WTC11 (cell line): ENCODE measurements around the gene NSUN7. TPM values are rescaled to one million over a fixed set of nuclear protein-coding genes. Genes with fewer than 3 reads are reported as not detected.

Experiments used
- ATAC-seq: fragments of 200-7000 bp; cut with Tn5 transposase; 2 replicates; pipeline ENCODE4 v1.10.0; 2021; ENCODE audit warnings: mild to moderate bottlenecking, moderate library complexity
- CTCF ChIA-PET: fragments of 300-600 bp; sonication (Branson Sonifier 250); formaldehyde crosslinking; loops from one replicate; lab custom pipeline; 2021; ENCODE audit warnings: antibody characterized with exemption; lab: Charles Lee
- POLR2A ChIA-PET: fragments of 350-600 bp; sonication (Branson Sonifier 250); formaldehyde crosslinking; loops from one replicate; lab custom pipeline; 2021; ENCODE audit warnings: antibody characterized with exemption; lab: Charles Lee
- DNase-seq: peaks from one replicate; pipeline ENCODE4 v3.0.0; 2021; ENCODE audit warnings: low spot score
- H3K27ac Mint-ChIP-seq: 2 replicates; pipeline ENCODE4 v1.8.0; 2021; ENCODE audit warnings: mixed read lengths
- H3K27me3 Mint-ChIP-seq: 2 replicates; pipeline ENCODE4 v1.8.0; 2021; ENCODE audit warnings: low read depth, mild to moderate bottlenecking, moderate library complexity, mixed read lengths
- H3K36me3 Mint-ChIP-seq: 2 replicates; pipeline ENCODE4 v1.8.0; 2021; ENCODE audit warnings: mixed read lengths
- H3K4me1 Mint-ChIP-seq: 2 replicates; pipeline ENCODE4 v1.8.0; 2022; ENCODE audit warnings: mixed read lengths
- H3K4me3 Mint-ChIP-seq: 2 replicates; pipeline ENCODE4 v1.8.0; 2021; ENCODE audit warnings: mild to moderate bottlenecking, moderate library complexity, mixed read lengths
- H3K9me3 Mint-ChIP-seq: 2 replicates; pipeline ENCODE4 v1.8.0; 2021; ENCODE audit warnings: mixed read lengths
- ARID4B ChIP-seq: sonication (generic); formaldehyde crosslinking; IDR thresholded peaks from 2 replicates; pipeline ENCODE4 v1.8.0; 2023; ENCODE audit warnings: missing genetic modification reagents, mild to moderate bottlenecking, borderline replicate concordance
- ATF1 ChIP-seq: sonication (generic); formaldehyde crosslinking; IDR thresholded peaks from 2 replicates; pipeline ENCODE4 v1.8.1; 2023; ENCODE audit warnings: mild to moderate bottlenecking, moderate library complexity, missing genetic modification reagents
- CBFB ChIP-seq: sonication (generic); formaldehyde crosslinking; IDR thresholded peaks from 2 replicates; pipeline ENCODE4 v1.8.1; 2022; ENCODE audit warnings: mild to moderate bottlenecking, low read depth, missing genetic modification reagents
- EMX1 ChIP-seq: fragments of 250-450 bp; sonication (Bioruptor Pico); IDR thresholded peaks from 2 replicates; pipeline ENCODE4 v1.8.0; 2021; ENCODE audit warnings: mild to moderate bottlenecking
- ESRRA ChIP-seq: sonication (generic); formaldehyde crosslinking; IDR thresholded peaks from 2 replicates; pipeline ENCODE4 v1.8.1; 2022; ENCODE audit warnings: mild to moderate bottlenecking, missing genetic modification reagents, borderline replicate concordance
- FOXJ3 ChIP-seq: sonication (generic); formaldehyde crosslinking; IDR thresholded peaks from 2 replicates; pipeline ENCODE4 v1.9.0; 2021; ENCODE audit warnings: missing genetic modification reagents, mild to moderate bottlenecking, borderline replicate concordance
- FOXK1 ChIP-seq: sonication (generic); formaldehyde crosslinking; IDR thresholded peaks from 2 replicates; pipeline ENCODE4 v1.8.0; 2022; ENCODE audit warnings: mild to moderate bottlenecking, moderate library complexity, missing genetic modification reagents
- FOXP1 ChIP-seq: sonication (generic); formaldehyde crosslinking; IDR thresholded peaks from 2 replicates; pipeline ENCODE4 v1.8.0; 2022; ENCODE audit warnings: missing genetic modification reagents, mild to moderate bottlenecking, moderate library complexity, borderline replicate concordance
- GABPB1 ChIP-seq: sonication (generic); formaldehyde crosslinking; IDR thresholded peaks from 2 replicates; pipeline ENCODE4 v1.8.1; 2023; ENCODE audit warnings: mild to moderate bottlenecking, missing genetic modification reagents
- MLX ChIP-seq: sonication (generic); formaldehyde crosslinking; IDR thresholded peaks from 2 replicates; pipeline ENCODE4 v1.8.1; 2023; ENCODE audit warnings: mild to moderate bottlenecking, missing genetic modification reagents, moderate library complexity
- NFE2L1 ChIP-seq: sonication (generic); formaldehyde crosslinking; IDR thresholded peaks from 2 replicates; pipeline ENCODE4 v1.8.1; 2023; ENCODE audit warnings: missing genetic modification reagents
- PREB ChIP-seq: sonication (generic); formaldehyde crosslinking; IDR thresholded peaks from 2 replicates; pipeline ENCODE4 v1.8.1; 2022; ENCODE audit warnings: mild to moderate bottlenecking, missing genetic modification reagents, moderate library complexity, borderline replicate concordance
- SMAD4 ChIP-seq: sonication (generic); formaldehyde crosslinking; IDR thresholded peaks from 2 replicates; pipeline ENCODE4 v1.8.0; 2022; ENCODE audit warnings: mild to moderate bottlenecking, missing genetic modification reagents
- STAT6 ChIP-seq: sonication (generic); formaldehyde crosslinking; conservative IDR thresholded peaks from 2 replicates; pipeline ENCODE4 v1.8.1; 2023; ENCODE audit warnings: mild to moderate bottlenecking, low read depth, missing genetic modification reagents, moderate library complexity
- USF2 ChIP-seq: sonication (generic); formaldehyde crosslinking; IDR thresholded peaks from 2 replicates; pipeline ENCODE4 v1.8.1; 2023; ENCODE audit warnings: mild to moderate bottlenecking, missing genetic modification reagents, moderate library complexity
- ZBTB43 ChIP-seq: sonication (generic); formaldehyde crosslinking; IDR thresholded peaks from 2 replicates; pipeline ENCODE4 v1.8.1; 2023; ENCODE audit warnings: mild to moderate bottlenecking, missing genetic modification reagents
- ZNF671 ChIP-seq: fragments of 250-450 bp; sonication (Bioruptor Pico); IDR thresholded peaks from 2 replicates; pipeline ENCODE4 v1.8.0; 2021; ENCODE audit warnings: mild to moderate bottlenecking
- total RNA-seq: library from RNA; stranded (reverse); gene quantifications from 3 replicates; pipeline ENCODE4 v1.2.3, GENCODE V29; 2021
- TF ChIP-seq, protein P1 (sequence below): fragments of 250-450 bp; sonication (Bioruptor Pico); conservative IDR thresholded peaks from 2 replicates; pipeline ENCODE4 v1.9.0; 2021; ENCODE audit warnings: mild to moderate bottlenecking
- TF ChIP-seq, protein P2 (sequence below): sonication (generic); formaldehyde crosslinking; IDR thresholded peaks from 2 replicates; pipeline ENCODE4 v1.8.0; 2022; ENCODE audit warnings: mild to moderate bottlenecking, missing genetic modification reagents

NSUN7 gene
- total RNA-seq, 1 experiment from 2014 or later: 24.1 TPM

DNA sequence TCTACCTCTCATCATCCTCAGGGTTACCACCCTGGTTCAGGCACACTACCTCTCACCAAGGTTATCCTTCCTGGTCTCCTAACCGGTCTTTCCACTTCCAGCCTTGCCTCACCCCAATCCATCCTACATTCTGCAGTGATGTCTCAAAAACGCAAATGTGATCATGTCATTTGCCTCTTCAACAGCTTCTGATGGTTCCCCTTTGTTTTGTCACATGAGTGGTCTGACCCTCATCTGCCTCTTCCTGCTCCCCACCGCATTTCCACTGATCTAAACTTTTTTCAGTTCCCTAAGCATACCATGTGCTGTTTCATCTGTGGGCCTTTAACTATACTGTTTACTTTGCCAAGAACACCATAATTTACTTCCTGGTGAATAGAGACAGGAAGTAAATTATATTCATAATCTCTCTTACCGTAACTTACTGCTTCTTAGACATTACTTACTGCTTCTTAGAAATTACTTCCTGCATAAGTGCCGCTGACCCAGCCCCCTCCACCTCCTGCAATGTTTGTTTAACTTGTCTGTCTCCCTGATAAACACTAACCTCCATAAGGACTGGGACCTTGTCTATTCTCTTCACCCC is 27.1 kb upstream of the NSUN7 start (continued):
- no peak for TF ChIP-seq ARID4B (CRISPR knock-in tag)
- TF ChIP-seq, protein P1, sequence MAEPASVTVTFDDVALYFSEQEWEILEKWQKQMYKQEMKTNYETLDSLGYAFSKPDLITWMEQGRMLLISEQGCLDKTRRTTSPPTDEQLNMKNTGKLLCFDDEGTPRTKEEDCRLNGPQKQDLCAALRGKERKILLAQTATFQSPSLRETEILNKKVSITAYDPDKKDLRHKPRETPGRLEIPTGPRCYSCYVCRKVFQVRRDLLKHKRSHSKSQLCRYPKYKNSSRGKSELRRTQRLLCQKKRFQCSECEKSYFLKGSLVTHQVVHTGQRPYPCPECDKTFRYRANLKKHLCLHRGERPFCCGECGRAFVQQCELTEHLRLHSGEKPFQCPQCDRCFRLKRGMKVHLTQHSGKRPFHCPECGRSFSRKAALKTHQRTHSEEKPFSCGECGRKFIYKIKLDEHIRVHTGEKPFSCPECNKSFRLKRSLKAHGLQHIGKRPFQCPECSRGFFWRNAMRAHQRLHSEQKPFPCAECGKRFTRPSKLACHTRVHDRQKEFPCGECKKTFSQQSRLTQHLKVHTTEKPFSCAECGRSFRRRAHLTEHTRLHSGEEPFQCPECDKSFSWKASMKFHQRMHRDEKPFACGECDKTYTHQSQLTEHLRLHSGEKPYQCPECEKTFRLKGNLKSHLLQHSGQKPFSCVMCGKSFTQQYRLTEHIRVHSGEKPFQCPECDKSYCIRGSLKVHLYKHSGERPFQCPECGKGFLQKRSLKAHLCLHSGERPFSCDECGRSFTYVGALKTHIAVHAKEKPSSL (CRISPR knock-in tag): no peak
- TF ChIP-seq, all 79 proteins: peak for 0

DNA sequence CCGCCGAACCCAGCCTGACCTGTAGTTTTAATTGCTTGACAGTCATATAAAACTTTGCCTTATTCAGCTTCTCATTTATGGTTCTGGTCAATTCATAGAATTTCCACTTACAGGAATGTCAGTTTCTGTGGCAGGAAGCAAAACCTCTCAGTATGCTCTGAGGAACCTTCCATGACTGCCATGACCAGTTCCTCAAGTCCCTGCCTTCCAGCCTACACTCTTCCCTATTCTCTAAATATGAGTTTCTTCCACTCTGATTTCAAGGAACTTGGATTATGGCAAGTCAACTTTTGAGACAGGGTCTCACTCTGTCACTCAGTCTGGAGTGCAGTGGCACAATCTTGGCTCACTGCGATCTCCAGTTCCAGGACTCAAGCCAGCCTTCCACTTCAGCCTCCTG is 26.0 kb upstream of the NSUN7 start:
- ATAC-seq: no peak
- ChIA-PET CTCF (no interaction called here), POLR2A (no interaction called here)
- Mint-ChIP-seq H3K36me3 (no peaks in the 10 kb centered on the region), H3K4me1 (peaks cover 8% of the 10 kb centered on the region), H3K9me3 (no peaks in the 10 kb centered on the region), H3K27me3 (no peaks in the 10 kb centered on the region), H3K27ac (no peak overlapping the region), H3K4me3 (no peak overlapping the region)
- no peak for DNase-seq
- no peak for TF ChIP-seq NFE2L1 (CRISPR knock-in tag)
- no peak for TF ChIP-seq ZNF671 (CRISPR knock-in tag)
- TF ChIP-seq STAT6 (CRISPR knock-in tag): no peak
- TF ChIP-seq FOXK1: no peak
- TF ChIP-seq USF2: no peak
- TF ChIP-seq ZBTB43 (CRISPR knock-in tag): no peak
- TF ChIP-seq ESRRA (CRISPR knock-in tag): no peak
- TF ChIP-seq SMAD4 (CRISPR knock-in tag): no peak
- TF ChIP-seq, protein P2, sequence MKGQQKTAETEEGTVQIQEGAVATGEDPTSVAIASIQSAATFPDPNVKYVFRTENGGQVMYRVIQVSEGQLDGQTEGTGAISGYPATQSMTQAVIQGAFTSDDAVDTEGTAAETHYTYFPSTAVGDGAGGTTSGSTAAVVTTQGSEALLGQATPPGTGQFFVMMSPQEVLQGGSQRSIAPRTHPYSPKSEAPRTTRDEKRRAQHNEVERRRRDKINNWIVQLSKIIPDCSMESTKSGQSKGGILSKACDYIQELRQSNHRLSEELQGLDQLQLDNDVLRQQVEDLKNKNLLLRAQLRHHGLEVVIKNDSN (CRISPR knock-in tag): no peak
- no peak for TF ChIP-seq GABPB1
- no peak for TF ChIP-seq EMX1
- no peak for TF ChIP-seq FOXP1 (CRISPR knock-in tag)
- TF ChIP-seq FOXJ3 (CRISPR knock-in tag): no peak
- no peak for TF ChIP-seq CBFB
- TF ChIP-seq MLX (CRISPR knock-in tag): no peak
- TF ChIP-seq ATF1 (CRISPR knock-in tag): no peak
- TF ChIP-seq PREB (CRISPR knock-in tag): no peak
